ENCODE measurements around the gene TANGO2. TPM values are rescaled to one million over a fixed set of nuclear protein-coding genes. Genes with fewer than 3 reads are reported as not detected.

TANGO2 gene
- total and polyA plus RNA-seq, 4 donors = 20.7 to 48.8 (median 34.1) TPM

GRCh38 chr22:20068640-20069039, 47.7 kb downstream of the TANGO2 start:
- H3K27me3 ChIP-seq (ENCODE audit: control insufficient read depth in 3 of 3, insufficient read depth in 3 of 3, low read length in 2 of 3) = no peaks in the 10 kb centered on the region
- WGBS, 2 donors = 91 to 95% methylated on average over 7 of the region's 7 CpGs
- no peak overlapping the region for H3K4me3 ChIP-seq
- no peak for TF ChIP-seq CTCF (IDR thresholded peaks at IDR 0.05; ENCODE audit: control extremely low read depth, extremely low read depth)
- no peak for ATAC-seq (ENCODE audit: insufficient read depth, low FRiP score)
- no peak for DNase-seq
- H3K4me1 ChIP-seq (ENCODE audit: control insufficient read depth in 5 of 5, insufficient read depth in 5 of 5, low read length in 5 of 5) = no peaks in the 10 kb centered on the region
- peaks cover 0 to 15% (median 0%) of the 10 kb centered on the region in 4 donors for H3K36me3 ChIP-seq (ENCODE audit: control insufficient read depth in 4 of 4, insufficient read depth in 4 of 4, low read length in 4 of 4)
- no peak overlapping the region for H3K9ac ChIP-seq (ENCODE audit: insufficient read depth in 1 of 2, low read length in 2 of 2)
- no peak overlapping the region for H3K27ac ChIP-seq (ENCODE audit: low read depth in 1 of 2, low read length in 1 of 2)
- no peaks in the 10 kb centered on the region for H3K9me3 ChIP-seq (ENCODE audit: control insufficient read depth in 4 of 4, insufficient read depth in 3 of 4, low read length in 3 of 4)

DNA sequence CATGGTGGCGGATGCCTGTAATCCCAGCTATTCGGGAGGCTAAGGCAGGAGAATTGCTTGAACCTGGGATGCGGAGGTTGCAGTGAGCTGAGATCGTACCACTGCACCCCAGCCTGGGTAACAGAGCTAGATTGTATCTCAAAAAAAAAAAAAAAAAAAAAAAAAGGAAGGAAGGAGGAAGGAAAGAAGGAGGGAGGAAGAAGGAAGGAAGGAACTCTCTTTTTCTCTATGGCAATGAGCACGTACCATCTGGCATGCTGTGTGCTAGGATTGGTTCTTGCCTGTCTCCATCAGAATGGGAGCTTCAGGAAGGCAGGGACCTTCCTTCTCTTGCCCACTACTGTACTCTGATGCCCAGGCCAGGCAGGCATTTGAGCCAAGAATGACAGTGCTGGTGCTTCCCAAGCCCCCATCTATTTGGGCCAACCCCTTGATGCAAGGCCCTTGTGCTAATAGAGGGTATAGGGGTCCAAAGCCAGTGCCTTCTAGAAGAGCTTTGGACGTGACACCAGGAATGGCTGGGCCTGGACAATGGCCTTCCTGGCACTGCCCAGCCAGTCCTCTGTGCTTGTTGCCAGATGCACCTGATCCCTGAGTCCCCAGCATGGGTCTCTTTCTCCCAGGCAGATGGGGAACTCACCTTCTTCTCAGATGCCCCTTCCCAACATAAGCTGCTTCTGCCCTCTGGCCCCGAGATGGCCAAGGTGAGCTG, 48.6 kb downstream of the TANGO2 start:
- no peak for TF ChIP-seq CTCF (IDR thresholded peaks at IDR 0.05; ENCODE audit: control extremely low read depth, extremely low read depth)
- H3K27ac ChIP-seq (ENCODE audit: low read depth in 1 of 2, low read length in 1 of 2) = no peak overlapping the region
- ATAC-seq (ENCODE audit: insufficient read depth, low FRiP score) (no peak), DNase-seq (no peak)
- H3K27me3 ChIP-seq (ENCODE audit: control insufficient read depth in 3 of 3, insufficient read depth in 3 of 3, low read length in 2 of 3) = no peaks in the 10 kb centered on the region
- WGBS, 2 donors = 87 to 92% methylated on average over 7 of the region's 7 CpGs
- H3K4me3 ChIP-seq = no peak overlapping the region
- no peaks in the 10 kb centered on the region for H3K4me1 ChIP-seq (ENCODE audit: control insufficient read depth in 5 of 5, insufficient read depth in 5 of 5, low read length in 5 of 5)
- H3K9me3 ChIP-seq (ENCODE audit: control insufficient read depth in 4 of 4, insufficient read depth in 3 of 4, low read length in 3 of 4) = no peaks in the 10 kb centered on the region
- no peak overlapping the region for H3K9ac ChIP-seq (ENCODE audit: insufficient read depth in 1 of 2, low read length in 2 of 2)
- peaks cover 0 to 6% (median 0%) of the 10 kb centered on the region in 4 donors for H3K36me3 ChIP-seq (ENCODE audit: control insufficient read depth in 4 of 4, insufficient read depth in 4 of 4, low read length in 4 of 4)

DNA sequence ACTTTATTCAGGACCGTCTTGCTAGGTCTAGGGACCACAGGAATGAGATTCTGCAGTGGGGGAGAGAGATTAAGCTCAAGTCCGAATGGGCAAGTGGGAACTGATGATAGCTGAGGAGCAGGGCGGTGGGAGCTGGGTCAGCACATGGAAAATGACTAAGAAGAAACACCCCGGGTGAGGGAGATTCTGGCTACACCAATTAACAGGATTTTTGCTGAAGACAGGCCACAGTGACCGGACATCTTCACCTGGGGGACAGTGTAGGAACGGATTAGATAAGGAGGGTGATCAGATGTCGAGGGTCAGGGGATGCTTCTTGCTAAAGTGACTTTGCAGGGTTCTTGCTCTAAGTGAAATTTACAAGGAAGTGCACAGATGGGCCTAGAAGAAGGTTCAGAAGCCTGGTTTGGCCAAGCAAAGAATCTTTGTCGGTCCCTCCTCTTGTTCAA, 50.6 kb downstream of the TANGO2 start:
- no peaks in the 10 kb centered on the region for H3K9me3 ChIP-seq (ENCODE audit: control insufficient read depth in 4 of 4, insufficient read depth in 3 of 4, low read length in 3 of 4)
- WGBS, 2 donors = 85 to 93% methylated on average over 8 of the region's 8 CpGs
- H3K27ac ChIP-seq (ENCODE audit: low read depth in 1 of 2, low read length in 1 of 2) = no peak overlapping the region
- H3K36me3 ChIP-seq (ENCODE audit: control insufficient read depth in 4 of 4, insufficient read depth in 4 of 4, low read length in 4 of 4) = no peaks in the 10 kb centered on the region
- H3K4me1 ChIP-seq (ENCODE audit: control insufficient read depth in 5 of 5, insufficient read depth in 5 of 5, low read length in 5 of 5) = no peaks in the 10 kb centered on the region
- no peak overlapping the region for H3K4me3 ChIP-seq
- no peak overlapping the region for H3K9ac ChIP-seq (ENCODE audit: insufficient read depth in 1 of 2, low read length in 2 of 2)
- DNase-seq (no peak), ATAC-seq (ENCODE audit: insufficient read depth, low FRiP score) (no peak)
- H3K27me3 ChIP-seq (ENCODE audit: control insufficient read depth in 3 of 3, insufficient read depth in 3 of 3, low read length in 2 of 3) = no peaks in the 10 kb centered on the region
- no peak for TF ChIP-seq CTCF (IDR thresholded peaks at IDR 0.05; ENCODE audit: control extremely low read depth, extremely low read depth)
